GM19328 (cell line): ENCODE data around the gene C14orf39.
"Not testable (repeated sequence)": the region's sequence is repeated elsewhere in the genome, so short reads cannot be mapped to it uniquely, and the experiment has no call there.

Experiments
- ATAC-seq: cut with Tn5 transposase; IDR thresholded peaks from one replicate; pipeline ENCODE4 v1.9.1; 2021; ENCODE audit warnings: mild to moderate bottlenecking, moderate library complexity; ENCODE audit not compliant: unreplicated experiment

The C14orf39 gene

DNA sequence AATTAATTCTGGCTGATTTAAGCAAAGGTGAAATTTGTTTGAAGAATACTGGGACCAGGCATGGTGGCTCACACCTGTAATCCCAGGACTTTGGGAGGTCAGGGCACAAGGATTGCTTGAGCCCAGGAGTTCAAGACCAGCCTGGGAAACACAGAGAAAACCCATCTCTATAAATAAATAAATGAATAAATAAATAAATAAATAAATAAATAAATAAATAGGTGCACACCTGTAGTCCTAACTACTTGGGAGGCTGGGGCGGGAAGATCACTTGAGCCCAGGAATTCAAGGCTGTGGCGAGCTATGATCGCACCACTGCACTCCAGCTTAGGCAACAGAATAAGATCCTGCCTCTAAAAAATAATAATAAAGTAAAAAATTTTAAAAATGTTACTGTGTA is 4.4 kb upstream of the C14orf39 start:
- no peak for ATAC-seq

DNA sequence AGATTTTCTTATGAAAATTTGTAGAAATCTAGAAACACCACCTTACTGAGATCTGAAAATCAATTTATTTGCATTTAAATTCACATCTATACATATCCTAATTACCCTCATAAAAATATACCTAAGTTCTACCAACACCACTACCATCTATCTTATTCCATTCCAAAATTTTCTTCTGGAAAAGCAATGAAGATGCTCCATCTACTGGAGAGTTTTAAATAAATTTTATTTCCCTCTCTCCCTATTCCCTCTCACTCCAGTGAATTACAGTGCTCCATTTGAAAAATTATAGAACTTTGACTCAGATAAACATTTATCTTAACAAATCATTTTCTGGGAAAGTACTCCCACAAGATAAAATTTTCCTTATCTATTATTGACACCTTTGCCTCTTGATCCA is 2.3 kb upstream of the C14orf39 start:
- ATAC-seq, result no peak

DNA sequence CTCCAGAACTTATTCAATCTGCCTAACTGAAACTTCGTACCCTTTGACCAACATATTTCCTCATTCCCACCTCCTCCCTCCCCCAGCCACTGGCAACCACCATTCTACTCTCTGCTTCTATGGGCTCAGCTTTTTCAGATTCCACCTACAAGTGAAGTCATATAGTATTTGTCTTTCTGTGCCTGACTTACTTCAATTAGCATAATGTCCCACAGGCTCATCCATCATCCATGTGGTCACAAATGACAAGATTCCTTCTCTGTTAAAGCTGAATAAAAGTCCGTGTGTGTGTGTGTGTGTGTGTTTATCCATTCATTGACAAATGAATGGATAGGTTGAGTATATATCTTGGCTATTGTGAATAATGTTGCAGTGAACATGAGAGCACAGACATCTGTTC is 1.3 kb upstream of the C14orf39 start:
- ATAC-seq, result no peak

DNA sequence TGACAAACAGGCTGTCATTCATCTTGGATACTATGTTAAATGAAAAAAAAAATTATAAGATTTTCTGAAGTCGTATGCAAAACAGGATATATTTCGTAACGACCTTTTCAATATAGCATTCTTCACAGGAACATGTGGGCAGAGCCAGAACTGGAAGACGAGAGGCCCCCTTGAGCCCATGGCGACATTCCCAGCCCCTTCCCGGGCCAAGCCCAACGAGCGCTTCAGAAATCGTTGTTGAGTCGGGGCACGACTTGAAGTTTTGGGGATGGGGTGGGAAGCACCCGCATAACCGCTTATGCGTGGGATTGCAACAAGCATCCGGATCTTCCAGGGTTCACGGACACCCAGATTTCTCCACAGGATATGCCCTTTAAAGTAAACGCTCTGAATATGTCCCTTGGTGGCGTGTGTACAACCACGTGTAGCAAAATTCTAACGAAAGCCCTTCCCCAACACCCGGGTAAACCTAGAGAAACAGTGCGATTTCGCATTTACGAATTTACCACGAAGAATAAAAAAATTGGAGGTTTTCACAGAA is 736 bp downstream of the C14orf39 start:
- ATAC-seq, result no peak

DNA sequence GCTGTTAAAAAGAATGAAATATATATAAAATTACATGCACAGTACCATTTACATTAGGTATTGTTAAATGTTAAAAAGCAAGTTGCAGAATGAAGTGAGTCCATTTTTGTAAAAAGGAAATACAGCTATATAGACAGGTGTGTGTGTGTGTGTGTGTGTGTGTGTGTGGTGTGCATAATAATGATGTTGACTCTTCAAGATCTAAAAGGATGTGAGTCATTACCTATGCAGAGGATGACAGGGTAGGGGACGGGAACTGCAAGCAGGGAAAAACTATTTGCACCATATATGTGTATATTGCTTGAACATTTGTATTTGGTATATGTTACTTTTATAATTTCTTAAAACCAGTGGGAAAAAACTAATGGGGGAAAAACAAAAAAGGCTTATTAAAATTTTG is 3.1 kb downstream of the C14orf39 start:
- no peak for ATAC-seq

DNA sequence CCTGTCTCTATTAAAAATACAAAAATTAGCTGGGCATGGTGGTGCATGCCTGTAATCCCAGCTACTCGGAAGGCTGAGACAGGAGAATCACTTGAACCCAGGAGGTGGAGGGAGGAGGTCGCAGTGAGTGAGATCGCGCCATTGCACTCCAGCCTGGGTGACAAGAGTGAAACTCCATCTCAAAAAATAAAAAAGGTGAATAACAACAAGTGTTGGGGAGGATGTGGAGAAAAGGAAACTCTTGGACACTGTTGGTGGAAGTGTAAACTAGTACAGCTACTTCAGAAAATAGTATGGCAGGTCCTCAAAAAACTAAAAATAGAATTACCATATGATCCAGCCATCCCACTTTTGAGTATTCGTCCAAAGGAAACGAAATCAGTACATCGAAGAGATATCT is 5.6 kb downstream of the C14orf39 start:
- not testable (repeated sequence) for ATAC-seq

DNA sequence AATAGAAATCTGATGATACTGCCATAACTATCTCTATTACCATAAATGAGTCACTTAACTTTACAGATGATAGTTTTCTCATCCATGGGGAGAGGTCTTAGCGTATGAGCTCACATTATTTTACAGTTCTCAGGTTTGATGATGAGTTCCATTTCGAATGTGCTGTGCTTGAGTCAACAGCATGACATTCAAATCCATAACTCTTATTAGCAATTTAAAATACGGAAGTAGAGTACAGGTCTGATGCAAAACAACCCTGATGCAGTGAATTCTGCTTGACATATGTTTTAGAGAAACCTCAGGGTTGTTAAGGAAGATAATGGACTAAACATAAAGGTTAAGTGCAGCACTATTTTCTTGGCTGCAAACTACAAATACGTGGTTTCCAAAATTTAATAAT is 30.0 kb downstream of the C14orf39 start:
- ATAC-seq, result no peak

DNA sequence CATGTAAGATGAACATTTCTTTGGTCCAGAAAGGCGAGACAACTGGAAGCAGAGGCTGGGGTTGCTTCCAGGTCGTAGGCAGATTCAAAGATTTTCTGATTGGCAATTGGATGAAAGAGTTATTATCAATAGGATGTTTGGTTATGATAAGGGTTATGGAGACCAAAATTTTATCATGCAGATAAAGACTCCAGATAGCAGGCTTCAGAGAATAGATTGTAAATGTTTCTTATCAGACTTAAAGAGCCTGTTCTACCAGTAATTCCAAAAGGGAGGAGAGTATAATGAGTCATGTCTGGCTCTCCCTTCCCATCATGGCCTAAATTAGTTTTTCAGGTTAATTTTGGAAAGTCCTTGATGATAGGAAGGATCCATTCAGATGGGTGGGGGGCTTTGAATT is 55.6 kb downstream of the C14orf39 start:
- no peak for ATAC-seq

DNA sequence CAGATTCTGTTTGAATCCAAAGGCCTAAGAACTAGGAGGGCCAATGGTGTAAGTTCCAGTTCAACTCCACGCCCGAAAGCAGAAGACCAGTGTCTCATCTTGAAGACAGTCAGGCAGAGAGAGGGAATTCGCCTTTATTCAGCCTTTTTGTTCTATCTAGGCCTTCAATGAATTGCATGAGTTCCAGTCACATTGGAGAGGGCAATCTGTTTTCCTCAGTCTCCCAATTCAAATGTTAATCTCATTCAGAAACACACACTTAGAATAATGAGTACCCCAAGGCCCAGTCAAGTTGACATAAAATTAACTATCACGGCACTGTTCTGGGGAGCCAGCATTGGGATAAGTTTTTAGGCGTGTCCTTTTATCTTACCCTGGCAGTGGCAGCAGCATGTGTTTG is 65.8 kb downstream of the C14orf39 start:
- no peak for ATAC-seq

DNA sequence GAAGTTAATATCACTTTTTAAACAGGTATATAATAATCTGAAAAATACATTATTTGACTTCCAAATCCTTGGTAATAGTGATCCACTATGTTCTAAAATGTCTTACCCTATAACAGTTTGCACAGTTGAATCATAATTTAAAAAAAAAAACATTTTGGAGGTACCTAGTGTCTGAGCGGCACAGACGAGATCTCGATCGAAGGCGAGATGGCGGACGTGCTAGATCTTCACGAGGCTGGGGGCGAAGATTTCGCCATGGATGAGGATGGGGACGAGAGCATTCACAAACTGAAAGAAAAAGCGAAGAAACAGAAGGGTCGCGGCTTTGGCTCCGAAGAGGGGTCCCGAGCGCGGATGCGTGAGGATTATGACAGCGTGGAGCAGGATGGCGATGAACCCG is 88.3 kb downstream of the C14orf39 start:
- ATAC-seq, result not testable (repeated sequence)

DNA sequence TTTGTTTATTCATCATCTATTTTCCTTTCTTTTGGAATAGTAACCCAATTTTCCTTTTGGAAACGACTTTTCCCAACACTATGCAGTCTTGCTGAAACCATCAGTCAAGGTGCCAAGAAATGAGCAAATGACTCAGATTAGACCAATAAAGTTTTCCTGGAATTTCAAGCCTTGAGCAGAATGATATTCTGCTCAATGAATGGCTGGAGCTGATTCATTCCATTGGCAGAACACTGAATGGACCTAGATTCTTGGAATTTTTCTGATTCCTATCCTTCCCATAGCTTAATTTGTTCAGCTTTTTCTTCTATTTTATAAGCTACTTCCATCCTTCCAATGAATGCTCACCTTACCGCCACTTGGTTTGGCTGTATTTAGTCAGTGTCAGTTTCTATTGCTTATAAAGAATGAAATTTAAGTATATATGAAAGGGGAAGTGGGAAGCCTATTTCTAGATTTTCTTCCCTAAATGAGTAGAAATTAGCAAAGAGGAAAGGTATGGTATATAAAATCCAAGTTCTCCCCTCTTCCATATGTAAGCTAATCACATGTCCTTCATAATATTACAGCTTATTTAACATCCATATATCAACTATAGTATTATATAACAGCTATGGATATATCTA is 89.0 kb downstream of the C14orf39 start:
- no peak for ATAC-seq
